DLD1 (cell line): ENCODE measurements around the gene POLN.

ENCODE experiments used
- in situ Hi-C: cut with HindIII; loops from 2 replicates; pipeline ENCODE4 v1.10.0; 2017; ENCODE audit warnings: low sequenced_read_pairs

Gene POLN

GRCh38 chr4:2264481-2265041, 22.6 kb upstream of the POLN start:
- in situ Hi-C loops, result no loop called here

GRCh38 chr4:2263926-2264321, 22.0 kb upstream of the POLN start:
- in situ Hi-C loops, result no loop called here

GRCh38 chr4:2262944-2263250, 21.0 kb upstream of the POLN start:
- in situ Hi-C loops, result no loop called here

GRCh38 chr4:2262145-2262943, 20.4 kb upstream of the POLN start:
- in situ Hi-C loops, result no loop called here

GRCh38 chr4:2261853-2262144, 19.9 kb upstream of the POLN start, which contains the start of gene MXD4:
Gene MXD4 (minus strand): TSS chr4:2262109. CDS start chr4:2261980, 129 bp downstream.
- in situ Hi-C loops, result no loop called here

- in situ Hi-C loops, result no loop called here
Measured at GRCh38 chr4:2261110-2261852, 19.4 kb upstream of the POLN start.

- in situ Hi-C loops, result no loop called here
Measured at GRCh38 chr4:2260344-2261109, 18.6 kb upstream of the POLN start.

- in situ Hi-C loops, result no loop called here
Measured at GRCh38 chr4:2259541-2260343, 17.8 kb upstream of the POLN start.

- in situ Hi-C loops, result no loop called here
Measured at GRCh38 chr4:2259036-2259540, 17.2 kb upstream of the POLN start.

- in situ Hi-C loops, result no loop called here
Measured at GRCh38 chr4:2258091-2259035, 16.4 kb upstream of the POLN start.

GRCh38 chr4:2257361-2258081, 15.6 kb upstream of the POLN start:
- in situ Hi-C loops, result no loop called here

GRCh38 chr4:2256781-2257191, 14.9 kb upstream of the POLN start:
- in situ Hi-C loops, result no loop called here

- in situ Hi-C loops, result no loop called here
Measured at GRCh38 chr4:2256156-2256731, 14.3 kb upstream of the POLN start.

GRCh38 chr4:2255501-2256155, 13.7 kb upstream of the POLN start:
- in situ Hi-C loops, result no loop called here

- in situ Hi-C loops, result no loop called here
Measured at GRCh38 chr4:2254665-2255500, 13.0 kb upstream of the POLN start.

GRCh38 chr4:2253160-2254084, 11.5 kb upstream of the POLN start:
- in situ Hi-C loops, result no loop called here
